Stimulated activated CD8-positive, alpha-beta memory T cell treated with anti-CD3 and anti-CD28 coated beads, Interleukin-15, amount 100 ng/mL, for 4 hours (primary cell): ENCODE measurements around the gene MDM2.

Experiments used
- DNase-seq, 2 donors: peaks; one replicate each; pipeline ENCODE4 v3.0.0-alpha.2; 2020; ENCODE audit warnings: low read depth in 2 of 2

The MDM2 gene

DNA sequence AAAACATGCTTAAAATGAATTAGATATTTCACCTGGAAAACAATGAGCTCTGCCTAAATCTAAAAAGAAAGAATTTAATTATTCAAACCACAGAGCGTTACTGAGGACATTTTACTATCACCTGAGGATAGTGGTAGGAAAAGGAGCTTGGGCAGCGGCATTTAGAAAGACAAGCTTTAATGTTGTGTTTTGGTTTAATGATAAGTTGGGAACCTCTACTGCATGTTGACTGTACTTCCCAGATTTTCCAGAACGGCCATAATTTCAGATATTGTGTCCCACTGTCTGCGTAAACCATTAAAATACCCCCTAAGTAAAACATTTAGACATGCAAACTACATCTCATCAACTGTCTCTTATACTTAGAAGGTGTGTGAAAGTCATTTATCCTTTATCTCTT, 69.6 kb downstream of the MDM2 start:
- DNase-seq = no peak

DNA sequence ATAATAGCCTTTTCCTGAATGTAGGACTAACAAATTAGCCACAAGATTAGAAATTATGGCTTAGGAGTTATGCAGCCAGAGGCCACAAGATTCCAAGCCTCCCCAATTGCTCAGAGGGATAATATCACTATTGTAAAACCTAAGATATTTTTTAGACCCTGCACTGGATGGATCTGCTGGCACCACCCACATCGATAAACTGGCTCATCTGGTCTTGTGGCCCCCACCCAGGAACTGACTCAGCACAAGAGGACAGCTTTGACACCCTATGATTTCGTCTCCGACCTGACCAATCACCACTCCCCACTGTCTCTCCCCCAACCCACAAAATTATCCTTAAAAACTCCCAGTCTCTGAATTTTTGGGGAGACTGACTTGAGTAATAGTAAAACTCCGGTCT, 70.3 kb downstream of the MDM2 start:
- no peak for DNase-seq

DNA sequence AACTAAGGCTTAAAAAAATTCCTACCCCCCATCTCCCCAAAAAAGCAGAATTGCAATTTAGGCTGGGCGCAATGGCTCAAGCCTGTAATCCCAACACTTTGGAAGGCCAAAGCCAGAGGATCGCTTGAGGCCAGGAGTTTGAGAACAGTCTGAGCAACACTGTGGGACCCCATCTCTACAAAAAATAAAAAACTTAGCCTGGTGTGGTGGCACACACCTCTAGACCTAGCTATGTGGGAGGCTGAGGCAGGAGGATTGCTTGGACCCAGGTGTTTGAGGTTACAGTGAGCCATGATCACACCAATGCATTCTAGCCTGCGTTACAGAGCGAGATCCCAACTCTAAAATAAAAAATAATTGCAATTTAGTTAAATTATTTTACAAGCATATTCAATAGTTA, 70.9 kb downstream of the MDM2 start:
- no peak for DNase-seq

DNA sequence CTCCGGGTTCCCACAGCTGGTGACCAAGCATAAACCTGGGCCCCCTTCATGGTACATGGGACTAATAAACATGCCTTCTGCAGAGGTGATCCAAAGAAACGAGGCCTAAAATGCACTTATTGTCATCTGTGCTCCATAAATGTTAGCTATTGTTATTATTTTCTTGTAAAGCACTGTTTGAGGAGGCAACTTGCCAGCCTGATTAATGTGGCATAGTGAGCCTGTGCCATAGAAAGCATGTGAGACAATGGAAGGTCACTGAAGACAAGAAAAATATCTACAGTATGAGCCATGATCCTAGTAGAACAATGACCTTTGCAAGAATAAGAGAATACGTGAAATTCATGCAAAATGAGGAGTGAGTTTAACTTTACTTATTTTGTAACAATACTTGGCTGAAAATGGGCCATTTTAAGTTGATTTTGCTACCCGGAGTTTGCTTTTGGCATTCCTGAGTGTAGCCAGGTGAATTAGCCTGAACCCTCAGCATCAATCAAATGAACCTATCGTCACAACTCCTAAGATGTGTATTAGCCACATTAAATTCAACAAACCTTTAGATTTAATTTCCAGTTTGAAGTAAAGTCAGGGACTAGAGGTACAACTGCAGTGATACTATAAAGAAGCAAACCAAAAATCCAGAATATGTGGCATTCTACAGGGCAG, 72.8 kb downstream of the MDM2 start:
- no peak for DNase-seq

DNA sequence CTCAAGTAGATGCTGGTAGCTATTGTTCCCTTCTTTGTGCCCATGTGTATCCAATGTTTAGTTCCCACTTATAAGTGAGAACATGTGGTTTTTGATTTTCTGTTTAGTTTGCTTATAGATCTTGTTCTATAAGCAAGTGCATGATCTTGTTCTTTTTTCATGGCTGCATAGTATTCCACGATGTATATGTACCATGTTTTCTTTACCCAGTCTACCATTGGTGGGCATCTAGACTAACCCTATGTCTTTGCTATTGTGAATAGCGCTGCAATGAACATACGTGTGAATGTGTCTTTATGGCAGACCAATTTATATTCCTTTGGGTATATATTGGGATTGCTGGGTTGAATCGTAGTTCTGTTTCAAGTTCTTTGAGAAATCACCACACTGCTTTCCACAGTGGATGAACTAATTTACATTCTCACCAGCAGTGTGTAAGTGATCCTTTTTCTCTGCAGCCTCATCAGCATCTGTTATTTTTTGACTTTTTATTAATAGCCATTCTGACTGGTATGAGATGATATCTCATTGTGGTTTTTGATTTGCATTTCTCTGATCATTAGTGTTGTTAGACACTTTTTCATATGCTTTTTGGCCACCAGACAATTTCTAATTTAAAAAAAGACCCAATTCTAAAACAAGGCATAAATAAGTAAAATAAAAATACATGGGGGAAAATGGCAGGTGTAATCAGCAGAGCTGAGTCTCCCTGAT, 74.4 kb downstream of the MDM2 start:
- DNase-seq = no peak

DNA sequence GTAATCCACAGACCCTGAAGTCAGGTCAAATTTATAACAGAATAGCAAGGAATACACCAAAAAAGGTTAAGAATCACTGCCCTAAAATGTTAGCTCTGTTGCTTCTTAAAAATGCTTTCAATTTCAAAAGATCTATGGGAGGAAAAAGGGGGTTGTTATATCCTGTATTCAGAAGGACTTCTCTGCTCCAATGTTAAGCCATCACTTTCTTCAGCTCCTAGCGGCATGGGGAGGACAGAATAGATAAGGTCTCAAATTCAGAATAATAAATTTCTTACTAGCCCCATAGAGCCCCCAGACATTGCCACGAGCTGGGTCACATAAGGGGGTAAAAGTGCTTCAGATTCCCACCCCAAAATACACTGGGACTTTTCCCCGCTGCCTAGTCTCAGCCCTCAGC, 75.2 kb downstream of the MDM2 start:
- no peak for DNase-seq

DNA sequence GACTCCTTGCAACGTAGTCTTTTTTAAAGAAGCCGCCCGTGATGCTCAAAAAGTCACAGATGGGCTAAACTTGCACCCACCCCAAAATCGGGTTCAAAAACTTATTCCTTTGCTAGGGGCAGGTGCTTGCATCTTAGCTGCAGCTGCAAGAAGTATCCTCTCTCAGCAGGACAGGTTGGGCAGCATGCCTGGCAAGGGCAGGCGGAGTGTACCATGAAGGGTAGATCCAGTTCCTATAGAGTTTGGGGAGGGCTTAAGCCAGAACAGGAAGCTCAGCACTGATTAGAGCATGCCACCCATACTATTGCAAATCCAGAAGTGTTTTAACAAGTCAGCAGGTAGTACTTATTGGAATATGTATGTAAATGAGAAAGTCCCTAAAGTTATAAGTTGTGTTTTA, 76.3 kb downstream of the MDM2 start:
- DNase-seq = no peak

DNA sequence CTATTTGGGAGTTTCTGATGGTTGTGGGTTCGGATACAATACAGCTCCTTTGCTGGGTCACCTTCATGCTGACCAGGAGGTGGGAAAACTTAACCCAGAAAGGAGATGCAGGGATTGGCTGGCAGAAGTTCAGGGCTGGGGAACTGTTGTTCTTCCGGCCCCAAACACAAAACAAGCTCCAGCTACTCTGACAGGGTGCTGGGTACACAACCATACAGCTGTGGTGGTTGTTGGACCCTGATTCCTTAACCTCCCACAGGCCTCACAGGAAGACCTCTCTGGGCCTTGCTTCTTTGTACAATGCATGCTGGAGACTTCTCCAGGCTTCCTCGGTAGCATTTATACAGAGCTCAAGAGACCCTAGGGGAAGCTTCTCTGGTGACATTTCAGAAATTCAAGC, 77.4 kb downstream of the MDM2 start:
- no peak for DNase-seq

DNA sequence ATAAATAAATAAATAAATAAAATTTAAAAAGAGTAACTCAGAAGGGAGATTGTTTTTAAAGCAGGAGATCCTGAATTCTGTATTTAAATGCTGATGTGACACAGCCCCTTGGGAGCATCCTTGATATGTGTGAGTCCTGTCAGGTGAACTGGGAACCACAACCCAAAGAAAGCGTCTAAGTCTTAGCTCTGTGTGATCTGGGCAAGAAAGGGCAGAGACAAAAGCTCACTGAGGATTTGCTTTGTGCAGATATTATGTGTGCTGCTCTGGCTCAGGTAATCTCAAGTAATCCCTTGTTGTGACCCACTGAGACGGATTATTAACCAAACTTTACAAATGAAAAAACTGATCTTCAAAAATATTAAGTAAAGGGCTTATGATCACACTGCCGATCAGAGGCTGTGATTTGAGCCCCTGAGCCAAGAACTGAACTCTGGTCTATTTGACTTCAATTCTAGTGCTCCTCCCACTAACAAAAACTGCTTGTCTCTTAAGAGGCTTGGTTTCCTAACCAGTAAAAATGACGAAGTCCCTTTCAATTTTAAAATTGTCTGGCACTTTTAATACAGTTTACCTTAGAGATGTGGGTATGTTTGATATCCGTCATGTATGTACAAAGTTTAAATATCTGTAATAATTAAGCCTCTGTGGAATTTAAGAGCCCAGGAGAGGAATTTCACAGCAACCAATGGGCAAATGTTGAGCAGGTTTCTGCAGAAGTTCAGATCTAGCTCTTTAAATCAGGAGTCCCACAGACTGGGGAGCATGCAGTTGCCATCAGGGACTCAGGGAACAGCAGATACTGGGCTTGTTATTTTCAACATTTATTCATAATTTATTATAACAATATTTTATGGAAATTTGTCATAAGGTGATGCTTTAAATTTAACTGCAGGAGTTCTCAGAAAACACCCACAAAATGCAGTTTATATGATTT, 78.9 kb downstream of the MDM2 start:
- no peak for DNase-seq

DNA sequence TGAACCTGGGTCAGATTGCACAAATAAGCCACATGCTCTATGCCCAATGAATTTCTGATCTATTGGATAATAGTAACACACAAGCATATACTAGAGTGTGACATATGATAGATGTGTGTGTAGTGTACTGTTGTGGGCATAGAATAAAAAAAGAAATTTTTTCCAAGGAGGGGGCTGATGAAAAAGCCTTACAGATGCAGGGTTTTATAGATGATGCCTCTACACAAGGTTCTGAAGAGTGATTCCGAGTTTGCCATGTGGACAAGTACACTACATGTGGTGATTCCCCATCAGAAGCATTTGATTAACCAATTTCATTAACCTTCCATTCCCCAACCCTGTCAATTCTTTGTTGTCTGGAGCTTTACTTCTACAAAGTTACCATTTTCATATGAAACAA, 79.7 kb downstream of the MDM2 start:
- no peak for DNase-seq

DNA sequence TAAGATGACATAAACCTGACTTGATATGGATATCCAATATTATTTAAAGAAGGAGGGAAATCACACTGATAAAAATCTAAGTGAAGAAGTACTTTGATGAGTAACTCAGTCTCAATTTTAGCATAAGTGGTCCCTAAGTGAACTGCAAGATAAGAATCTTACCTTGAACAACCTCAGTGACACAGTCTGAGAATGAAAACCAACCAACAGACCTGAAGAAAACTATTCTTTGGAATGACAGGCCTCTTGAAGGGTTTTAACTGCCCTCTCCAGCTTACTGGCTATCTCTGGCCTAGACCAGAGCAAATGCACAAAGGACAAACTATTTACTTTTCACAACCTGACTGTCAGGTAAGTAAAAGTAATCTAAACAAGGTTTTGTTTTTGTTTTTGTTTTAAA, 80.3 kb downstream of the MDM2 start:
- DNase-seq = no peak

DNA sequence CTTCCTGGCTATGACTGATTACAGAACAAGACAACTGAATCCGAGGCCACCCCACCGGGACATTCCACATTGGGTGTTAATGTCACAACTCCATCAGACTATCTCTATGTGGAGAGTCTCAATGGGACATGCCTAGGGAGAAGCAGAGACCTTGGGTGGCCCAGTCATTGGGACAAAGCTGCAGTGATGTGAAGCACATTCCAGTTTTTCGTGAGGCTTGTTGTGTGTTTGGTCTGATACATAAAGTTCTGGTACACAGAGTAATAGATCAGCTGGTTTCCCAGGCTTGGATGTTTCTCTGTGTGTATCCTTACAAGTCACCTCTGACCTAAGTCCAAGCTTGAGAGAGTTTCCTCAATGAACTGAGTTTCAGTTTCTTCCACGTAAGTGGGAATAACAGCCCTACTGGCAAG, 82.7 kb downstream of the MDM2 start:
- no peak for DNase-seq

DNA sequence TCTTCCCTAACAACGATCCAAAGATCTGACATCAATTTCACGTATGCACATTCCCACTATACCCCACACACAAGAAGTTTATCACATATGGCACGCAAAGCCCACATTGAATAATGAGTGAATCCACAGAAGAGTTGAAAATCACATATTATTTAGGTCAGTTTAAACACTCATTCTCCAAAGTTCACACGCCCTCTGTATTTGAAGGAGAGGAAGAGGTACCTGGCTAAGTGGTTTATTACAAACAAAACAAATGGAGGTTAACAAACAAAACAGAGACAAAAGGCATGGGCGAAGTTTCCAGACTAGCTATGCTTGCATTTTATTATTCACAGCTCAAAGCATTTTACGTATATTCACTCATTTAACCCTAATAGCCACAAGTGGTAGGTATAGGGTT, 83.2 kb downstream of the MDM2 start:
- DNase-seq = no peak

DNA sequence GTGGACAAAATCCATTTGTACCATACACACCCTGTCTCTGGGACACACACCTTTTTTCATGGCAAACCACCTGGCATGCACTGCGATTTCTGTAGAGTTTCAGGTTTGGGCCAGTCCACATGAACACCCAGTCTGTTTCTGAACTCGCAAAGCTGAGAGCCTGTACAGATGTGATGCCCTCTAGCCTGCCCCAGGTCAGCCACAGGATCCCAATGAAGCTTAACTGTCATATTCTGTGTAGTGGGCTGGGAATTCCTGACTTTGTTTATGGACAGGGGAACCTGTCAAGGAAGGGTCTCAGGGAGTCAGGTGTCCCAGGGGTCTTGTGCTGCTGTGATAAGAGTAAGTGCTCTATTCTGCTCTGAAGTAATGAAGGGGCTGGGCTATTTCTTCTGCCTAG, 85.2 kb downstream of the MDM2 start:
- DNase-seq = no peak

DNA sequence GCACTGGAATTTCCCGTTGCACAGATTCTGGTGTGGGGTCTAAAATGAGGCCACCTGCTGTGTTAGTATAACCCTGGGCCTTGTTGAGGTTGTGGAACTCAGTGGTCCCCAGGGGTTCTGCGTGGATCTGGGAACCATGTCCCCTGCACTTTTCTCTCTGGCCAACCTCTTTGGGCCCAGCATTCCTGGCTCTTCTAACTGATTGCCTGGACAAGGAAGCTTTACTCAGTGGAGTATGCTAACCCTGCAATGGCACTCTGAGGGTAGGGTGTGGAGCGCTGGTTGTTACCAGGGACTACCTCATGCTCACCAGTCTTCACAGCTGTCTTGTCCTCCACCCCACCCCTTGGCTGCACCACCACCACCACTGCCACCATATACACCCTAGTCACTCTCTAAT, 85.8 kb downstream of the MDM2 start:
- DNase-seq = no peak

DNA sequence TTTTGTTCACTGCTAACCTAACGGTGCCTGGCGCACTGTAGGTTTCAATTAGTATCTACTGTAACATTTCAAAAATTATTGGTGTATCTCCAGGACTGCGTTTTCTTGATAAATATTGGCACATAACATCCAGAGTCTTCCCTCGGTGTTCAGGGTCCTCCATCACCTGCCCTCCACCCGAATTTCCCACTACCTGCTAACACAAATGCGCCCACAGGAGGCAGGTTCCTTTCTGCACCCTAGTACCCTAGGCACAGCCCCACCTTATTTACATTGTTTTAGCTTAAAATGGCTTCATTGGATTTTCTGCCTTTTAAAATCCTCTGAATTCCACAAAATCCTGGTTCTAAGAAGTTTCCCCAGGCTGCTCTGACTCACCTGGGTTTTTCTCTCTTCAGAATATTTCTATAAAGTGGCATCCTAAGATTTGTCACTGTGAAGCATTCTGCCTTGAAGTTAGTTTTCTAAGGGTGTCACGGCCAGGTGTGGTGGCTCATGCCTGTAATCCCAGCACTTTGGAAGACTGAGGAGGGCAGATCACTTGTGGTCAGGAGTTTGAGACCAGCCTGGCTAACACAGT, 86.4 kb downstream of the MDM2 start:
- no peak for DNase-seq

DNA sequence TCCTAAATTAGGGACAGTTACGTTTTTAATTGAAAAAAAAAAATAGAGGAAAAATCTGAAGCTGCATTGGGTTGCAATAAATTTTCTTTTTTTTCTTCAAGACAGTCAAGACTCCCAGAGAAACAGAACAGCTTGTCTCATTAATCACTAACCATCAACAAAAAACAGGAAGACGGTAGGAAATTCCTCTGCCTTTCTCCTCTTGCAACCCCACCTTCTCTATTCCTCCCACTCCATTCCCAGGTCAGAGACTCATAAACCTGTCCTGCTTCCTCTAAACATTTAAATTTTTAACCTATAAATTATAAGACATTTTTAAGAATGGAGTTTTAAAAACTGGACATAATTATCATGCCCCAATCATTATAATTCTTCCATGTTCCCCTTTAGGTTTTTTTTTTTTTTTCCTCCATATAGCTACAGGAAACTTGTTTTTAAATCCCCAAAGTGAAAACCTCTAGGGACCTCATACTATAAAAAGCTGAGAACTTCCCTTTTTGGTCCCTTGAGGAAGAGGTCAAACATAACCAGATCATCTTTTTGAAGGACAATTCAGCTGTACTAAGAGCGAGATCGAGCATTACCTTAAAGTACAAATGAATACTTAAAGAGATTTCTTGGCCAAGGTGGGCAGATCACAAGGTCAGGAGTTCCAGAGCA, 89.0 kb downstream of the MDM2 start:
- no peak for DNase-seq

DNA sequence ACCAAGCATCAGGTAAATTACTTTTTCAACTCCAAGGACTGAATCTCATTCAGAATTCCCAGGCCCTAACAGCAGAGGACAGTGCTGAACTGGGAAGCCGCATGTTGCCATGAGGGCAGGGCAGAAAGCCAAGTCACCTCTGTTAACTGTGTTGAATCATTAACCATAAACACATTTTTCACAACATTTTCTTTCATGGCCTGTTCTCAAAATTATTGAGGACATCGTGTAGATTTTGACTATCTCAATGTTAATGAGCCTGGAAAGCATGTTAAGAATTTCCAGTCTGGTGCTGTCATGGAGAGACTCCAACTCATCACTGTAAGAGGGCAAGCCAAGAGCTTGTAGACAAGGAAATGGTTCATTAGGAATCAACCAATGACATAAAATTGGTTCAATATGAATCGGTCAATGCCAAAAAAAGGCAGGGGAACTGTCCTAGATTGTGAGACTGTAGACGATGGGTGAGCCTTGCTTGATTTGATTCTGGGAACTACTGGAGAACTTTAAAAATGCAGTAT, 91.3 kb downstream of the MDM2 start:
- DNase-seq = no peak

DNA sequence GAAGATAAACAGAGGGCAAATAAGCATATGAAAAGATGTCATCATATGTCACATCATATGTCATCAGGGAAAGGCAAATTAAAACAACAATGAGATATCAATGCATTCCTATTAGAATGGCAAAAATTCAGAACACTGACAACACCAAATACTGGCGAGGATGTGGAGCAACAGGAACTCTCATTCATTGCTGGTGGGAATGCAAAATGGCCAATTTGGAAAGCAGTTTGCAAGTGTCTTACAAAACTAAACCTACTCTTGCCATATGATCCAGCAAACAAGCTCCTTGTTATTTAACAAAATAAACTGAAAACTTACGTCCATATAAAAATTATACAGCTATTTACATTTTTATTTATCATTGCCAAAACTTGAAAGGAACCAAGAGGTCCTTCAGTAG, 92.3 kb downstream of the MDM2 start:
- no peak for DNase-seq
